ENCODE results near the gene B3GALNT2. TPM values are rescaled to one million over a fixed set of nuclear protein-coding genes. Genes with fewer than 3 reads are reported as not detected.
"Not testable (repeated sequence)": the region's sequence is repeated elsewhere in the genome, so short reads cannot be mapped to it uniquely, and the experiment has no call there.

The B3GALNT2 gene
- total and polyA plus RNA-seq, 2 donors (not counting 1 experiment from before 2014, with no cell fraction given): 5.6 to 12.2 TPM

- Mint-ChIP-seq H3K4me1 (no peaks in the 10 kb centered on the region), H3K27me3 (peaks cover 8% of the 10 kb centered on the region), H3K4me3 (no peak overlapping the region), H3K27ac (no peak overlapping the region), H3K9me3 (ENCODE audit: insufficient read depth) (no peaks in the 10 kb centered on the region)
- TF ChIP-seq CTCF (IDR thresholded peaks at IDR 0.05) (no peak), EZH2 (IDR thresholded peaks at IDR 0.05; ENCODE audit: borderline replicate concordance, insufficient read depth, low read depth, low read length, poor library complexity, severe bottlenecking) (no peak)
- no peaks in the 10 kb centered on the region for H3K36me3 ChIP-seq (replicated peaks in 1 of 2; ENCODE audit: control extremely low read depth in 1 of 2, control insufficient read depth in 1 of 2, extremely low read depth in 1 of 2, insufficient read depth in 2 of 2, low read length in 1 of 2)
- H3K27me3 ChIP-seq (replicated peaks in 1 of 4; ENCODE audit: control extremely low read depth in 1 of 4, control insufficient read depth in 3 of 4, insufficient read depth in 4 of 4, low read length in 3 of 4): peaks cover 0 to 8% (median 0%) of the 10 kb centered on the region in 4 experiments
- WGBS (ENCODE audit: insufficient coverage): 95% methylated on average over 4 of the region's 9 CpGs
- CTCF ChIA-PET: no interaction called here
- H3K9ac ChIP-seq (ENCODE audit: low read length): no peak overlapping the region
- H3K9me3 ChIP-seq (ENCODE audit: control extremely low read depth in 1 of 3, control insufficient read depth in 2 of 3, insufficient read depth in 1 of 3, low read length in 2 of 3): no peaks in the 10 kb centered on the region
- no peak for DNase-seq
- H4K20me1 ChIP-seq (ENCODE audit: control insufficient read depth, insufficient read depth, low read length, poor library complexity, severe bottlenecking): no peaks in the 10 kb centered on the region
- no peak overlapping the region for H3K27ac ChIP-seq (ENCODE audit: low read length in 2 of 2)
- intact Hi-C loops (cut with micrococcal nuclease): no loop called here
- POLR2A ChIA-PET: interaction anchor here (0.6 kb wide), 1 partner anchor 620 kb away, joined by 4 read pairs; no protein-coding TSS in a partner anchor
- no peaks in the 10 kb centered on the region for H3K4me1 ChIP-seq (ENCODE audit: control insufficient read depth in 2 of 2, insufficient read depth in 2 of 2, low read length in 2 of 2)
- ATAC-seq (ENCODE audit: low read depth): no peak
- H3K79me2 ChIP-seq (ENCODE audit: control insufficient read depth, insufficient read depth, low read length): no peaks in the 10 kb centered on the region
- no peak overlapping the region for H2AFZ ChIP-seq (ENCODE audit: insufficient read depth, low read depth, low read length, poor library complexity, severe bottlenecking)
- H3K4me2 ChIP-seq (replicated peaks; ENCODE audit: low read depth, low read length, poor library complexity, severe bottlenecking): no peak overlapping the region
- H3K4me3 ChIP-seq (ENCODE audit: control extremely low read depth in 1 of 5, extremely low read depth in 1 of 5, insufficient read depth in 1 of 5, low read depth in 2 of 5, low read length in 4 of 5): no peak overlapping the region
Measured at GRCh38 chr1:235545292-235545930, 41.2 kb upstream of the B3GALNT2 start.

GRCh38 chr1:235542845-235543244 lies 38.6 kb upstream of the B3GALNT2 start:
- ATAC-seq (ENCODE audit: low read depth); POLR2A ChIA-PET; H3K27me3 Mint-ChIP-seq; H3K9me3 Mint-ChIP-seq (ENCODE audit: insufficient read depth); H4K20me1 ChIP-seq (ENCODE audit: control insufficient read depth, insufficient read depth, low read length, poor library complexity, severe bottlenecking); H3K36me3 ChIP-seq (replicated peaks in 1 of 2; ENCODE audit: control extremely low read depth in 1 of 2, control insufficient read depth in 1 of 2, extremely low read depth in 1 of 2, insufficient read depth in 2 of 2, low read length in 1 of 2); DNase-seq; H3K27ac ChIP-seq (ENCODE audit: low read length in 2 of 2); H3K9me3 ChIP-seq (ENCODE audit: control extremely low read depth in 1 of 3, control insufficient read depth in 2 of 3, insufficient read depth in 1 of 3, low read length in 2 of 3); H3K4me1 ChIP-seq (ENCODE audit: control insufficient read depth in 2 of 2, insufficient read depth in 2 of 2, low read length in 2 of 2); H3K4me3 Mint-ChIP-seq; H3K4me2 ChIP-seq (replicated peaks; ENCODE audit: low read depth, low read length, poor library complexity, severe bottlenecking); H2AFZ ChIP-seq (ENCODE audit: insufficient read depth, low read depth, low read length, poor library complexity, severe bottlenecking); H3K27ac Mint-ChIP-seq; H3K27me3 ChIP-seq (replicated peaks in 1 of 4; ENCODE audit: control extremely low read depth in 1 of 4, control insufficient read depth in 3 of 4, insufficient read depth in 4 of 4, low read length in 3 of 4); intact Hi-C loops (cut with micrococcal nuclease); H3K4me3 ChIP-seq (ENCODE audit: control extremely low read depth in 1 of 5, extremely low read depth in 1 of 5, insufficient read depth in 1 of 5, low read depth in 2 of 5, low read length in 4 of 5); H3K79me2 ChIP-seq (ENCODE audit: control insufficient read depth, insufficient read depth, low read length); H3K9ac ChIP-seq (ENCODE audit: low read length); H3K4me1 Mint-ChIP-seq: not testable (repeated sequence)
- WGBS (ENCODE audit: insufficient coverage): 83% methylated on average over 7 of the region's 7 CpGs
- CTCF ChIA-PET: interaction anchor here (0.5 to 1.2 kb wide), 2 partner anchors 27 to 29 kb away, joined by 3 read pairs; no protein-coding TSS in a partner anchor
